Stimulated activated CD8-positive, alpha-beta memory T cell treated with anti-CD3 and anti-CD28 coated beads, Interleukin-4, amount 100 ng/mL, for 4 hours (primary cell): Measurements from ENCODE around the gene RYK.

Source experiments
- DNase-seq, 2 donors: peaks; one replicate each; pipeline ENCODE4 v3.0.0-alpha.2; 2020; ENCODE audit warnings: low read depth in 2 of 2, low spot score in 1 of 2

Gene RYK

GRCh38 chr3:134150476-134150875 lies 100.2 kb downstream of the RYK start:
- DNase-seq = no peak

DNA sequence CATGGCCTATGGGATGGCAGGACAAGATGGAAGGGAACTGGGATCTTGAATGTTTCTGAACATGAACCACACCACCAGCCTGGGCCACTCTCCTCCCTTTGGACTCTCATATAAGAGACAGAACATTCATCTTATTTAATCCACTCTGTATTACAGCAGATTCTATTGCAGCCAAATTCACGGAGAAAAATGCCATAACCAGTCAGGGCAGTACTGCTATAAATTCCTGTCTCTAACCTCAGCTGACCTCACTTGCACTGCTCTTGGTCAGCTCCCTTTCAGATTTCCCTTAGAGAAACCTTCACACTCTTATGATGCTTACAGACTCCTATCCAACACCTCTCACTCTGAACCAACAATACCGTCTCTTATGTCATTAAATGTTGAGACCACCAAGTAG lies 101.4 kb downstream of the RYK start:
- no peak for DNase-seq

- no peak for DNase-seq
Observed at GRCh38 chr3:134148534-134148933, 102.1 kb downstream of the RYK start.

DNA sequence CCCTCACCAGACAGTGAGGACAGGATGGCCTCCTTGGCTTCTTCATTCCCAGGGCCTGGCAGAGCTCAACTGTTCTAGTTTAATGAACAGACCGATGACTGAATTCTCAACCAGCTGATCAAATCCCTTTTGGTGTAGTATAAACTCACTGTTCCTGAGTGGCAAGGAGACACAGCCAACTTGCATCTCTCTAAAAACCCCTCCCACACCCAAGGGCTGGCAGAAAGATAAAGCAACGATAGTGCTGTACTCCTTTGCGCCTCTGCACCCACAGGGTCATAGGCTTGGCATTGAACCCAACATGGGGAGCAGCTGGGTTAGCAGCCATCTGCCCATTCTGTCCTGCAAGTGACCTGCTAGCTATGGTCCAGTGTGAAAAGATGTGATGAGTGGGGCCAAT lies 103.2 kb downstream of the RYK start:
- no peak for DNase-seq

DNA sequence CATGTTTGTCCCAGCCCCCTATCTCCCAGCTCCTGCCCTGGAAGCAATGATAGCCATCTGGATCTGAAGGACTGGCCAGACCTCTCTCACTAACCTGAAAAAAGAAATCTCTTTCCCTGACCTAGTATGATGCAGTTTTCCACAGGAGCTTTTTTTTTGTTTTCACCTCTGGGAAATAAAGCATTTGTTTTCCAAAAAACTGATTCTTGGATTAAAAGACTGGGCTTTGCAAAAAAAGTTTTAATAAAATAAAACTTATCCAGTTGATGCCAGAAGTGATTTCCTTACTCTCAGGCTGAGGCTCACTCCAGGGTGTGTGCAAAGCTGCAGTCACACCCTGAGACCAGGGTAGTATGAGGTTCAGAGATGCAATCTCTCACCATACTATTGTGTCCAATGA lies 104.0 kb downstream of the RYK start:
- no peak for DNase-seq

GRCh38 chr3:134145183-134145582 lies 105.5 kb downstream of the RYK start:
- DNase-seq = no peak

GRCh38 chr3:134144694-134145093 lies 106.0 kb downstream of the RYK start:
- no peak for DNase-seq

DNA sequence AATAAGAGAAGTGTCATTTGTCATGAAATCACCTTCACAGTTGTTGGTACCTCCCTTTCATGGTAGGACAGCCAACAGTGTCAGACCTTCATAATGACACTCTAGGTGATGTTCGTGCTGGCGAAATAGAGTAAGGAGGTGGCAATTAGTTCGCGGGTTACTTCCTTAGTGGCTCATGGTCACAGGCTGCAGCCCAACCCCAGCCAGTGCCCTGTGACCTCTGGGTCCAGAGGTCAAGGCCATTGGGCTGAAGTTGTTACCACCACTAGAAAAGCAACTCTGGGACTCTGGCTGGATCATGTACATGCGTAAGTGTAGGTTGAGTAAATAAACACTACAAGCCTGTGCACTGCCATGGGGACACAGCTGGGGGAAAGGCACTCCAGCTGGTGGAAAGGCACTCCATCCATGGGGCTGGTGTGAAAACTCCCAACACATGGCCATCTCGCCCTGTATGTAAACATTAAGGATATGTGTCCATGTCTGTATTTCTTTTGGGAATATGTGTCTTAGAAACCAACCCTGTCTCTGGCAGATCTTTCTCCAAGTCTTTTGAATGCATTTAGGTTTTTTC lies 106.7 kb downstream of the RYK start:
- DNase-seq = no peak

- DNase-seq = no peak
Observed at GRCh38 chr3:134136604-134137003, 114.1 kb downstream of the RYK start.

DNA sequence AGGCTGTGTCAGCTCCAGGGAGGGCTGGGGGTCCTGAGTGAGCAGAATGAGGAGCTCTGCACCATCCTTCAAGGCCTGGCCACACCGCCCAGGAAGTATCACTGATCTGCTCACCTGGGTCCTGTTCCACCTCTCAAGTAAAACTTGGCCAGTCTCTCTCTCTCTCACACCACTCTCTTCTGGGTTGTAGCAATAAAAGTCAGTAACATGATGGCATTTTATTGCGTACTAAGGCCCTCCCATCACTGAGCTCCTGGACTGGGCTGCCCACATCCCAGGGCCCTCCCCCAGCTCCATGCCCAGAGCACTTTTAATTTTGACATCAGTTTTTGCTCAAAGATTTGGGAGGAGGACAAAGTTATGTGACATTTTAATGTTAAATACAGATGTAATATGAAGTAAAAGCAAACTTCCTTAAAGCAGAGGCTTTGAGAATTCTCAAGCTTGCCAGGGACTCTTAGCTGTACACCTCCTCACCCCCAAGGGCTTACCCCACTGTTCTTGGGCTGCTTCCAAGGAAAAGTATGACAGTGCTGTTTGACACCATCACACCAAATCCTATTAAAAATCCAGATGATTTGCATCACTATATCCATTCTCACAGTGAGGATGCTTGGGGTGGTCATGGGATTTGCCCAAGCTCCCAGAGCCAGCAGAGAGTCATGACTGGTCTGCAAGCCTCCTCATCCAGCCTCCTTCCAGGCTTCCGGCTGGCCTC lies 115.8 kb downstream of the RYK start:
- no peak for DNase-seq

DNA sequence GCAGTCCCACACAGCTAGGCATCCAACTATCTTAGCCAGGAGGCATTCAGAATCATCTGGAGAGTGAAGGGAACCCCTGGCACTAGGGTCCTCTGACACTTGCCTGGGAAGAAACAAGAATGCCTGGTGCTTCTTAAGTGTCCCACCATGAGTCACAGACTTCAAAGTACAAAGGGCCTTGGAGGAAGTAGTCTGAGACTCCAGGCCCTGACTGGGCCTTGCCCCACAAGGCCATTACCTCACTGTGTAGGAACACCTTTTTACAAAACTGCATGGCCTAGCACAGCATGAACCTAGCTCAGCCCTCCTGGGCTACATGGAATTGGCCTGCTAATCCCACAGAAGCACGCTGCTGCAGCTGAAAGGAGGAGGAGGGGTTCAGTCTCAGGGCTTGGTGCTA lies 116.4 kb downstream of the RYK start:
- no peak for DNase-seq

GRCh38 chr3:134132961-134133360 lies 117.7 kb downstream of the RYK start:
- no peak for DNase-seq

GRCh38 chr3:134126153-134126552 lies 124.5 kb downstream of the RYK start:
- DNase-seq = no peak

DNA sequence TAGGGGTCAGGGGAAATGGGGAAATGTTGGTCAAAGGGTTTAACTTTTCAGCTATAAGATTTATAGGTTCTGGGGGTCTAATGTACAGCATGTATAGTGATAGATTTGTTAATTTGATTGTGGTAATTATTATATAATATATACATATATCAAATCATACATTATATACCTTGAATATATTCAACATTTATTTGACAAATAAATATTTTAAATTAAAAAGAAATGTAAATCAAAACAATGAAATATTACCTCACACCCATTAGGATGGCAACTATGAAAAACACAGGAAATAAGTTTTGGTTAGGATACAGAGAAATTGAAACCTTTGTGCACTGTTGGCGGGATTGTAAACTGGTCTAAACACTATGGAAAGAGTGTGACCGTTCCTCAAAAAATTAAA lies 135.9 kb downstream of the RYK start:
- DNase-seq = no peak

DNA sequence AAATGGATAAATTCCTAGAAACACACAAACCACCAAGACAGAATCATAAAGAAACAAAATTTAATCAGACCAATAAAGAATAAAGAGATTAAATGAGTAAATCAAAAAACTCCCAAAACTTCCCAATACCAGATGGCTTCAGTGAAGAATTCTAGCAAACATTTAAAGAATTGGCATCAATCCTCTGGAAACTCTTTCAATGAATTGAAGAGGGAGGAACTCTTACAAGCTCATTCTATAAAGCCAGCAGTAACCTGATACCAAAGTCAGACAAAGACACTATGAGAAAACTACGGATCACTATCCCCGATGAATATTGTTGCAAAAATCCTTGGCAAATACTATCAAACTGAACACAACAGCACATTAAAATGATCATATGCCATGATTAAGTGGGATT lies 139.0 kb downstream of the RYK start:
- no peak for DNase-seq

DNA sequence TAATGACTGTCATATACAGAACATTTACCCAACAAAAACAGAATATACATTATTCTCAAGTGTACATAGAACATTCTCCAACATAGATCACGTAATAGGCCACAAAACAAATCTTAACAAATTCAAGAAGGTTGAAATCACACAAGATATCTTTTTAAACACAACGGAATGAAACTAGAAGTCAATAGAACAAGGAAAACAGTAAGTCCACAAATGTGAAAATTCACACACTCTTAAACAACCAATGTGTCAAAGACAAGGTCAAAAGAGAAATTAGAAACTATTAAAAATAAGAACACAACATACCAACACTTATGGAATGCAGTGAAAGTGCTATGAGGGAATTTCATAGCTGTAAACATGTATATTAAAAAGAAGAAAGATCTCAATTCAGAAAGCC lies 139.7 kb downstream of the RYK start:
- no peak for DNase-seq
